Suprapubic skin (tissue), 3 donors: ENCODE data around the gene GRK4.

ENCODE experiments used
- CTCF ChIP-seq, 2 donors: fragments of 200-600 bp in 1 of 2; fragments of 450-650 bp in 1 of 2; sonication (generic) in 1 of 2; IDR thresholded peaks; one replicate each; pipeline ENCODE4 v1.5.1; 2016 to 2019; ENCODE audit warnings: antibody characterized with exemption in 2 of 2, mild to moderate bottlenecking in 1 of 2, moderate library complexity in 1 of 2
- POLR2A ChIP-seq, 2 donors: fragments of 450-650 bp; IDR thresholded peaks; one replicate each; pipeline ENCODE4 v1.6.1; 2017; ENCODE audit warnings: antibody characterized with exemption in 2 of 2, mild to moderate bottlenecking in 2 of 2, moderate library complexity in 2 of 2

GRCh38 chr4:3071811-3072210 is 108.4 kb downstream of the GRK4 start:
- TF ChIP-seq CTCF (IDR thresholded peaks at IDR 0.05) (no peak), POLR2A (IDR thresholded peaks at IDR 0.05) (no peak)
